GM12878 (cell line): ENCODE results near the gene PATL2. TPM values are rescaled to one million over a fixed set of nuclear protein-coding genes. Genes with fewer than 3 reads are reported as not detected.

Experiments
- ASH2L ChIP-seq: fragments of 300-600, 200-600 bp; sonication (generic); IDR thresholded peaks from 2 replicates; pipeline ENCODE4 v1.6.1; 2017; ENCODE audit warnings: low read depth, mild to moderate bottlenecking, borderline replicate concordance
- ATF7 ChIP-seq: fragments of 450-650 bp; IDR thresholded peaks from 2 replicates; pipeline ENCODE4 v1.6.1; 2016; ENCODE audit warnings: low read depth, mild to moderate bottlenecking
- BACH1 ChIP-seq: fragments of 450-650 bp; IDR thresholded peaks from 2 replicates; pipeline ENCODE4 v1.6.1; 2017; ENCODE audit warnings: mild to moderate bottlenecking, borderline replicate concordance
- DPF2 ChIP-seq: fragments of 450-650 bp; IDR thresholded peaks from 2 replicates; pipeline ENCODE4 v1.6.1; 2017; ENCODE audit warnings: mild to moderate bottlenecking
- ESRRA ChIP-seq: IDR thresholded peaks from 2 replicates; pipeline ENCODE4 v1.6.1; 2012; ENCODE audit warnings: mild to moderate bottlenecking, low read length, improper control_type of control experiment
- IKZF2 ChIP-seq, 2 experiments: fragments of 450-650 bp; IDR thresholded peaks; 2 replicates each; pipeline ENCODE4 v1.6.1; 2017; ENCODE audit warnings: mild to moderate bottlenecking in 2 of 2, moderate library complexity in 2 of 2
- MYC ChIP-seq: IDR thresholded peaks from 2 replicates; pipeline ENCODE4 v1.6.1; 2011; ENCODE audit warnings: mild to moderate bottlenecking, low read length, moderate library complexity, inconsistent platforms; ENCODE audit not compliant: insufficient read depth, insufficient replicate concordance, insufficient read length, severe bottlenecking
- NFXL1 ChIP-seq: fragments of 450-650 bp; IDR thresholded peaks from 2 replicates; pipeline ENCODE4 v1.6.1; 2017; ENCODE audit warnings: antibody characterized with exemption, mild to moderate bottlenecking, borderline replicate concordance
- NFYA ChIP-seq: IDR thresholded peaks from 2 replicates; pipeline ENCODE4 v1.6.1; 2011; ENCODE audit warnings: low read depth, mild to moderate bottlenecking, low read length, improper control_type of control experiment, borderline replicate concordance
- POLR2AphosphoS2 ChIP-seq: IDR thresholded peaks from 2 replicates; pipeline ENCODE4 v1.6.1; 2011; ENCODE audit warnings: low read depth, mild to moderate bottlenecking, low read length, improper control_type of control experiment, moderate library complexity
- POLR2AphosphoS5 ChIP-seq: IDR thresholded peaks from 2 replicates; pipeline ENCODE4 v1.6.1; 2011; ENCODE audit warnings: mild to moderate bottlenecking, low read length, inconsistent platforms
- REST ChIP-seq: IDR thresholded peaks from 2 replicates; pipeline ENCODE4 v1.6.1; 2012; ENCODE audit warnings: mild to moderate bottlenecking, low read depth, low read length
- TCF3 ChIP-seq: IDR thresholded peaks from 2 replicates; pipeline ENCODE4 v1.6.1; 2012; ENCODE audit warnings: low read depth, mild to moderate bottlenecking, low read length, borderline replicate concordance; ENCODE audit not compliant: insufficient read depth
- ZNF24 ChIP-seq: fragments of 450-650 bp; IDR thresholded peaks from 2 replicates; pipeline ENCODE4 v1.6.1; 2017; ENCODE audit warnings: antibody characterized with exemption, mild to moderate bottlenecking
- polyA plus RNA-seq, 11 experiments: library from polyadenylated mRNA; depleted of rRNA in 4 of 11; unstranded in 6 of 11; stranded (reverse) in 5 of 11; fragments of >200 nt; fragmentation: Nextera tagmentation in 4 of 11; fragmentation: Illumina TruSeq in 1 of 11; extraction: Ambion mirVana in 4 of 11; extraction: Trizol in 1 of 11; gene quantifications; 1 replicate in 1 of 11; 2 replicates in 10 of 11; pipeline versions ENCODE4 v1.2.1 to v1.2.3, GENCODE V29; 2011 to 2016; ENCODE audit warnings: inconsistent platforms in 2 of 11, missing spikeins in 2 of 11, low read depth in 1 of 11
- total RNA-seq, 4 experiments: library from RNA; depleted of rRNA in 3 of 4; stranded (reverse); fragments of >200 nt in 3 of 4; fragmentation: Illumina TruSeq in 1 of 4; extraction: Trizol in 1 of 4; gene quantifications; 2 replicates each; pipeline versions ENCODE4 v1.2.1 to v1.2.3, GENCODE V29; 2013 to 2021
- TF ChIP-seq, protein P1 (sequence below): fragments of 450-650 bp; IDR thresholded peaks from 2 replicates; pipeline ENCODE4 v1.6.1; 2017; ENCODE audit warnings: borderline replicate concordance
- TF ChIP-seq, protein P2 (sequence below): fragments of 450-650 bp; IDR thresholded peaks from 2 replicates; pipeline ENCODE4 v1.6.1; 2017; ENCODE audit warnings: mild to moderate bottlenecking
- TF ChIP-seq, protein P3 (sequence below): IDR thresholded peaks from 2 replicates; pipeline ENCODE4 v1.6.1; 2012; ENCODE audit warnings: low read depth, low read length, improper control_type of control experiment
- TF ChIP-seq, protein P4 (sequence below): fragments of 450-650 bp; IDR thresholded peaks from 2 replicates; pipeline ENCODE4 v1.6.1; 2016; ENCODE audit warnings: mild to moderate bottlenecking
- TF ChIP-seq, protein P5 (sequence below): IDR thresholded peaks from 2 replicates; pipeline ENCODE4 v1.6.1; 2011; ENCODE audit warnings: low read depth, mild to moderate bottlenecking, low read length, moderate library complexity, borderline replicate concordance; ENCODE audit errors: extremely low read depth

PATL2 gene
- total and polyA plus RNA-seq, 10 of the 15 experiments (the other 5 are each of a cell fraction or from before 2014, with no cell fraction given), result 4.2 to 16.2 (median 12.1) TPM

- TF ChIP-seq, protein P1, sequence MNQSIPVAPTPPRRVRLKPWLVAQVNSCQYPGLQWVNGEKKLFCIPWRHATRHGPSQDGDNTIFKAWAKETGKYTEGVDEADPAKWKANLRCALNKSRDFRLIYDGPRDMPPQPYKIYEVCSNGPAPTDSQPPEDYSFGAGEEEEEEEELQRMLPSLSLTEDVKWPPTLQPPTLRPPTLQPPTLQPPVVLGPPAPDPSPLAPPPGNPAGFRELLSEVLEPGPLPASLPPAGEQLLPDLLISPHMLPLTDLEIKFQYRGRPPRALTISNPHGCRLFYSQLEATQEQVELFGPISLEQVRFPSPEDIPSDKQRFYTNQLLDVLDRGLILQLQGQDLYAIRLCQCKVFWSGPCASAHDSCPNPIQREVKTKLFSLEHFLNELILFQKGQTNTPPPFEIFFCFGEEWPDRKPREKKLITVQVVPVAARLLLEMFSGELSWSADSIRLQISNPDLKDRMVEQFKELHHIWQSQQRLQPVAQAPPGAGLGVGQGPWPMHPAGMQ, result no peak
- no peak for TF ChIP-seq REST
- 0 out of 2 replicates have a peak, but pooled peaks have one; percentile 78 for TF ChIP-seq TCF3
- peak; percentile 95; the same call in 1 of the 2 replicates for TF ChIP-seq ESRRA
- no peak for TF ChIP-seq NFXL1
- TF ChIP-seq POLR2AphosphoS5, result peak; percentile 93
- TF ChIP-seq BACH1, result peak; percentile 45; the same call in 1 of the 2 replicates
- TF ChIP-seq DPF2, result peak; percentile 85
- peak; percentile 97 to 98 for TF ChIP-seq IKZF2 (IDR thresholded peaks at IDR 0.05)
- TF ChIP-seq ATF7, result peak; percentile 97
- no peak for TF ChIP-seq MYC
- TF ChIP-seq, protein P2, sequence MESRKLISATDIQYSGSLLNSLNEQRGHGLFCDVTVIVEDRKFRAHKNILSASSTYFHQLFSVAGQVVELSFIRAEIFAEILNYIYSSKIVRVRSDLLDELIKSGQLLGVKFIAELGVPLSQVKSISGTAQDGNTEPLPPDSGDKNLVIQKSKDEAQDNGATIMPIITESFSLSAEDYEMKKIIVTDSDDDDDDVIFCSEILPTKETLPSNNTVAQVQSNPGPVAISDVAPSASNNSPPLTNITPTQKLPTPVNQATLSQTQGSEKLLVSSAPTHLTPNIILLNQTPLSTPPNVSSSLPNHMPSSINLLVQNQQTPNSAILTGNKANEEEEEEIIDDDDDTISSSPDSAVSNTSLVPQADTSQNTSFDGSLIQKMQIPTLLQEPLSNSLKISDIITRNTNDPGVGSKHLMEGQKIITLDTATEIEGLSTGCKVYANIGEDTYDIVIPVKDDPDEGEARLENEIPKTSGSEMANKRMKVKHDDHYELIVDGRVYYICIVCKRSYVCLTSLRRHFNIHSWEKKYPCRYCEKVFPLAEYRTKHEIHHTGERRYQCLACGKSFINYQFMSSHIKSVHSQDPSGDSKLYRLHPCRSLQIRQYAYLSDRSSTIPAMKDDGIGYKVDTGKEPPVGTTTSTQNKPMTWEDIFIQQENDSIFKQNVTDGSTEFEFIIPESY, result no peak
- TF ChIP-seq, protein P3, sequence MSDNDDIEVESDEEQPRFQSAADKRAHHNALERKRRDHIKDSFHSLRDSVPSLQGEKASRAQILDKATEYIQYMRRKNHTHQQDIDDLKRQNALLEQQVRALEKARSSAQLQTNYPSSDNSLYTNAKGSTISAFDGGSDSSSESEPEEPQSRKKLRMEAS, result no peak; the same call in 1 of the 2 replicates
- no peak for TF ChIP-seq ASH2L
- TF ChIP-seq, protein P4, sequence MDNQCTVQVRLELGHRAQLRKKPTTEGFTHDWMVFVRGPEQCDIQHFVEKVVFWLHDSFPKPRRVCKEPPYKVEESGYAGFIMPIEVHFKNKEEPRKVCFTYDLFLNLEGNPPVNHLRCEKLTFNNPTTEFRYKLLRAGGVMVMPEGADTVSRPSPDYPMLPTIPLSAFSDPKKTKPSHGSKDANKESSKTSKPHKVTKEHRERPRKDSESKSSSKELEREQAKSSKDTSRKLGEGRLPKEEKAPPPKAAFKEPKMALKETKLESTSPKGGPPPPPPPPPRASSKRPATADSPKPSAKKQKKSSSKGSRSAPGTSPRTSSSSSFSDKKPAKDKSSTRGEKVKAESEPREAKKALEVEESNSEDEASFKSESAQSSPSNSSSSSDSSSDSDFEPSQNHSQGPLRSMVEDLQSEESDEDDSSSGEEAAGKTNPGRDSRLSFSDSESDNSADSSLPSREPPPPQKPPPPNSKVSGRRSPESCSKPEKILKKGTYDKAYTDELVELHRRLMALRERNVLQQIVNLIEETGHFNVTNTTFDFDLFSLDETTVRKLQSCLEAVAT, result peak; percentile 94; the same call in 1 of the 2 replicates
- TF ChIP-seq, protein P5, sequence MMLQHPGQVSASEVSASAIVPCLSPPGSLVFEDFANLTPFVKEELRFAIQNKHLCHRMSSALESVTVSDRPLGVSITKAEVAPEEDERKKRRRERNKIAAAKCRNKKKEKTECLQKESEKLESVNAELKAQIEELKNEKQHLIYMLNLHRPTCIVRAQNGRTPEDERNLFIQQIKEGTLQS, result no peak
- TF ChIP-seq POLR2AphosphoS2, result 0 out of 2 replicates have a peak, but pooled peaks have one; percentile 46
- TF ChIP-seq ZNF24, result peak; percentile 17; the same call in 1 of the 2 replicates
- TF ChIP-seq NFYA, result no peak; the same call in 1 of the 2 replicates
Measured at GRCh38 chr15:44728576-44729407, 17.7 kb upstream of the PATL2 start (continued).
